HL-60 (cell line): ENCODE data around the gene CACNA2D3.

ENCODE experiments used
- GABPA ChIP-seq: IDR thresholded peaks from 2 replicates; pipeline ENCODE4 v1.6.1; 2012; ENCODE audit warnings: low read depth
- POLR2AphosphoS5 ChIP-seq: IDR thresholded peaks from 2 replicates; pipeline ENCODE4 v1.6.1; 2012; ENCODE audit warnings: low read depth
- TF ChIP-seq, protein P1 (sequence below): IDR thresholded peaks from one replicate; pipeline ENCODE4 v1.5.1; 2011; ENCODE audit warnings: low read length, control low read depth, inconsistent platforms; ENCODE audit not compliant: insufficient read depth

DNA sequence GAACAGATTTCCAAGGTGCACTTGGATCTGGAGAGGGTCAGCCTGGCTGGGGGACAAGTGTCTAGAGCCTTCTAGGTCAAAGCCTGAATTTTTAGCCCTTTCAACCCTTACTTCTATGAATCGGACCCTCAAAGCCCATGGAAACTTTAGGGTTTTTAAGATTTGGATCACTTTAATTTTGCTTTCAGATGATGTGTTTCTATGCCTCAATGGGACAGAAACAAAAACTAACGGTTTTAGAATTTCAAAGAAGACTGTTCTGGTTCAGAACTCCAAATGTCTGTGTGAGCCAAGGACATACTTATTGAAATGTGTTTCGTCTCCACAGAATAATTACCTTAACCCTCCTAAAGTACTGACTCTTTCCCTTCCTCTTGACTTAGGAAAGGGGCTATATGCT, 538.8 kb downstream of the CACNA2D3 start:
- TF ChIP-seq, protein P1, sequence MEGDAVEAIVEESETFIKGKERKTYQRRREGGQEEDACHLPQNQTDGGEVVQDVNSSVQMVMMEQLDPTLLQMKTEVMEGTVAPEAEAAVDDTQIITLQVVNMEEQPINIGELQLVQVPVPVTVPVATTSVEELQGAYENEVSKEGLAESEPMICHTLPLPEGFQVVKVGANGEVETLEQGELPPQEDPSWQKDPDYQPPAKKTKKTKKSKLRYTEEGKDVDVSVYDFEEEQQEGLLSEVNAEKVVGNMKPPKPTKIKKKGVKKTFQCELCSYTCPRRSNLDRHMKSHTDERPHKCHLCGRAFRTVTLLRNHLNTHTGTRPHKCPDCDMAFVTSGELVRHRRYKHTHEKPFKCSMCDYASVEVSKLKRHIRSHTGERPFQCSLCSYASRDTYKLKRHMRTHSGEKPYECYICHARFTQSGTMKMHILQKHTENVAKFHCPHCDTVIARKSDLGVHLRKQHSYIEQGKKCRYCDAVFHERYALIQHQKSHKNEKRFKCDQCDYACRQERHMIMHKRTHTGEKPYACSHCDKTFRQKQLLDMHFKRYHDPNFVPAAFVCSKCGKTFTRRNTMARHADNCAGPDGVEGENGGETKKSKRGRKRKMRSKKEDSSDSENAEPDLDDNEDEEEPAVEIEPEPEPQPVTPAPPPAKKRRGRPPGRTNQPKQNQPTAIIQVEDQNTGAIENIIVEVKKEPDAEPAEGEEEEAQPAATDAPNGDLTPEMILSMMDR: no peak
- no peak for TF ChIP-seq POLR2AphosphoS5
- TF ChIP-seq GABPA: no peak
